SW480 (cell line): ENCODE data around the gene RNF133.

Experiments
- DNase-seq: peaks from one replicate; pipeline ENCODE4 v3.0.0-alpha.2; 2016; ENCODE audit warnings: low spot score

The RNF133 gene

GRCh38 chr7:122699017-122699416, at the start of gene RNF133:
RNF133 (minus strand) TSS chr7:122699117; CDS start chr7:122698918, 199 bp downstream.
- DNase-seq: no peak

GRCh38 chr7:122748195-122748594, 49.3 kb upstream of the RNF133 start:
- DNase-seq: no peak

GRCh38 chr7:122746948-122747347, 48.0 kb upstream of the RNF133 start:
- DNase-seq: no peak

GRCh38 chr7:122743211-122743610, 44.3 kb upstream of the RNF133 start:
- DNase-seq: no peak

GRCh38 chr7:122738947-122739346, 40.0 kb upstream of the RNF133 start:
- no peak for DNase-seq

GRCh38 chr7:122736183-122736582, 37.3 kb upstream of the RNF133 start:
- no peak for DNase-seq

- no peak for DNase-seq
These were observed 28.8 kb upstream of the RNF133 start for GRCh38 chr7:122727759-122728158.

- DNase-seq: no peak
These were observed 28.4 kb upstream of the RNF133 start for GRCh38 chr7:122727354-122727753.

- DNase-seq: no peak
These were observed 28.0 kb upstream of the RNF133 start for GRCh38 chr7:122726881-122727280.

GRCh38 chr7:122724366-122724765, 25.4 kb upstream of the RNF133 start:
- DNase-seq: no peak

GRCh38 chr7:122719010-122719578, 20.2 kb upstream of the RNF133 start:
- no peak for DNase-seq

- DNase-seq: no peak
These were observed 18.6 kb upstream of the RNF133 start for GRCh38 chr7:122717356-122718089.

- no peak for DNase-seq
These were observed 16.3 kb upstream of the RNF133 start for GRCh38 chr7:122715183-122715582.

- DNase-seq: no peak
These were observed 12.0 kb upstream of the RNF133 start for GRCh38 chr7:122710916-122711315.

- no peak for DNase-seq
These were observed 11.2 kb upstream of the RNF133 start for GRCh38 chr7:122709930-122710646.

GRCh38 chr7:122706836-122707235, 7.9 kb upstream of the RNF133 start:
- no peak for DNase-seq

GRCh38 chr7:122702872-122703510, 4.1 kb upstream of the RNF133 start, which contains the start of gene RNF148:
RNF148 (minus strand) TSS chr7:122702922; CDS start chr7:122702750, 172 bp downstream.
- no peak for DNase-seq

GRCh38 chr7:122695816-122696215, 3.1 kb downstream of the RNF133 start:
- DNase-seq: no peak

- DNase-seq: no peak
These were observed 4.2 kb downstream of the RNF133 start for GRCh38 chr7:122694697-122695096.

GRCh38 chr7:122692769-122693309, 6.1 kb downstream of the RNF133 start:
- no peak for DNase-seq

GRCh38 chr7:122691569-122692235, 7.2 kb downstream of the RNF133 start:
- DNase-seq: no peak
